PC-9 (cell line): Measurements from ENCODE around the gene UNC5CL. TPM values are rescaled to one million over a fixed set of nuclear protein-coding genes. Genes with fewer than 3 reads are reported as not detected.
A peak's percentile ranks its signal among the peaks of the same experiment; 100 is the strongest.

ENCODE experiments used
- BruUV-seq: library from RNA; stranded (reverse); fragments of 400-500 nt; replicated peaks from 2 replicates; lab custom pipeline; 2021; lab: Mats Ljungman, UMichigan
- CTCF ChIA-PET: fragments of 300-600 bp; sonication (Branson Sonifier 250); formaldehyde crosslinking; loops from one replicate; lab custom pipeline; 2022; ENCODE audit warnings: antibody characterized with exemption; lab: Charles Lee
- POLR2A ChIA-PET: fragments of 300-600 bp; sonication (Branson Sonifier 250); formaldehyde crosslinking; loops from one replicate; lab custom pipeline; 2022; ENCODE audit warnings: antibody characterized with exemption; ENCODE audit not compliant: unreplicated experiment; lab: Charles Lee
- DNase-seq, 2 experiments: peaks; one replicate each; pipeline versions ENCODE4 v3.0.0 to v3.0.0-alpha.2; 2015 to 2022; ENCODE audit warnings: mixed read lengths in 1 of 2
- H2AFZ ChIP-seq: fragments of 200-600 bp; sonication (generic); 2 replicates; pipeline ENCODE4 v1.8.1; 2017; ENCODE audit warnings: antibody characterized with exemption
- H3F3A ChIP-seq: fragments of 200-600 bp; sonication (generic); 2 replicates; pipeline ENCODE4 v1.8.1; 2017; ENCODE audit warnings: antibody characterized with exemption, mild to moderate bottlenecking, low read depth; ENCODE audit not compliant: insufficient read depth
- H3K27ac ChIP-seq: fragments of 200-600 bp; sonication (generic); 2 replicates; pipeline ENCODE4 v1.6.1; 2016; ENCODE audit warnings: mixed run types
- H3K27me3 ChIP-seq: fragments of 200-600 bp; sonication (generic); 2 replicates; pipeline ENCODE4 v1.6.1; 2016; ENCODE audit warnings: low read depth, mixed run types; ENCODE audit not compliant: insufficient read depth
- H3K36me3 ChIP-seq: fragments of 200-600 bp; sonication (generic); 2 replicates; pipeline ENCODE4 v1.6.1; 2016; ENCODE audit warnings: low read depth, mixed run types
- H3K4me1 ChIP-seq: fragments of 200-600 bp; sonication (generic); replicated peaks from 2 replicates; pipeline ENCODE4 v1.6.1; 2016; ENCODE audit warnings: mixed run types; ENCODE audit not compliant: insufficient read depth
- H3K4me2 ChIP-seq: fragments of 200-600 bp; sonication (generic); 2 replicates; pipeline ENCODE4 v1.6.1; 2017; ENCODE audit warnings: mixed run types
- H3K4me3 ChIP-seq: fragments of 200-600 bp; sonication (generic); 2 replicates; pipeline ENCODE4 v1.6.1; 2016; ENCODE audit warnings: mixed run types
- H3K79me2 ChIP-seq: fragments of 200-600 bp; sonication (generic); 2 replicates; pipeline ENCODE4 v1.6.1; 2017; ENCODE audit warnings: low read depth, mixed run types
- H3K9me2 ChIP-seq: fragments of 200-600 bp; sonication (generic); 2 replicates; pipeline ENCODE4 v1.8.1; 2017; ENCODE audit warnings: mild to moderate bottlenecking; ENCODE audit not compliant: insufficient read depth
- H3K9me3 ChIP-seq: fragments of 200-600 bp; sonication (generic); 2 replicates; pipeline ENCODE4 v1.8.1; 2016; ENCODE audit warnings: low read depth; ENCODE audit not compliant: insufficient read depth
- H4K20me1 ChIP-seq: fragments of 200-600 bp; sonication (generic); 2 replicates; pipeline ENCODE4 v1.8.1; 2017; ENCODE audit not compliant: insufficient read depth
- EZH2 ChIP-seq: fragments of 200-600 bp; sonication (generic); IDR thresholded peaks from 2 replicates; pipeline ENCODE4 v1.8.0; 2017; ENCODE audit warnings: antibody characterized with exemption, low read depth
- intact Hi-C: fragments of 100-400 bp; cut with micrococcal nuclease; formaldehyde crosslinking; loops from one replicate; pipeline ENCODE4 v1.10.0; 2022; ENCODE audit not compliant: unreplicated experiment
- total RNA-seq: library from RNA; stranded (reverse); gene quantifications from 2 replicates; pipeline ENCODE4 v1.2.3, GENCODE V29; 2021
- TF ChIP-seq, protein P1 (sequence below): fragments of 200-600 bp; sonication (generic); conservative IDR thresholded peaks from 2 replicates; pipeline ENCODE4 v1.6.1; 2017; ENCODE audit warnings: mixed run types, antibody characterized with exemption, mild to moderate bottlenecking, moderate library complexity

Gene UNC5CL
- total RNA-seq, 1 experiment from 2014 or later = 1.7 TPM

DNA sequence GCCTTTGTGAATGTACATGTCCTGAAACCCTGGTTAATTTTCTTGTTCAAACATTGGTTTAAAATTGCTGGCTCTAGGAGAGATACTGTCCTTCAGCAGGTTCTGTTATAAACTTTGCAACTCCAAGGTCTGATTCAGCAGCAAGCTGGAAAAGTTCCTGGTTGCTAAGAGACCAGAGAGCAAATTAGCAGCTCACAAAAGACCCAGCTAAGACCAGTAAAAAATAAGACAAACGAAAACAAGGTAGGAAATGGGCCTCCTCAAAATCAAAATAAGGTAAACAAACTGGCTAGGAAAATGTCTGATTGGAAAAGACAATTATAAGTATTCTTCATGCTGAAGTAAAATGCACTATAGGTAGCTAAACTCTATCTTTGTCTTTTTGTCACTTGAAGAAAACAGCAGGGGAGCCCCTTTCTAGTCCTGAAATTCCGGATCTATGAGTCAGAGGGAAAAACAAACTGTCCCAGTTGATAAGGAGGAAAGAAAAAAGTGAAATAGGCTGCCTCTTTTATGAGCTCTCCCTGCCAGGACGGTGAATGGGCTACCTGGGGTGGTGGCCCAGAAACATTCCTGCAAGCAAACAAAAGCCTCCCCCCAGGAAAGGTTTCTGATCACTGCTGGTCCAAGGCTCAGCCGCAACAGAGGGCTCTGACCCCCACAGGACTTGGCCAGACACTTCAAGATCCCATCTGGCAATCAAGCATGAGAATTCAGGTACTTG lies 41.6 kb downstream of the UNC5CL start:
- Histone ChIP-seq H4K20me1 (no peaks in the 10 kb centered on the region), H3K9me3 (no peaks in the 10 kb centered on the region), H2AFZ (no peak overlapping the region), H3K36me3 (no peaks in the 10 kb centered on the region), H3K27ac (peak overlapping the region; percentile 49), H3K79me2 (no peaks in the 10 kb centered on the region), H3K9me2 (no peaks in the 10 kb centered on the region), H3F3A (peaks cover 23% of the 10 kb centered on the region), H3K4me2 (peak overlapping the region; percentile 66), H3K27me3 (0 out of 2 replicates have a peak, but pooled peaks cover under 1% of the 10 kb centered on the region), H3K4me3 (no peak overlapping the region), H3K4me1 (peaks cover 30% of the 10 kb centered on the region)
- POLR2A ChIA-PET = interaction anchor here (0.6 kb wide), 3 partner anchors 12 to 26 kb away, joined by 3 to 5 read pairs (median 4); no protein-coding TSS in a partner anchor
- TF ChIP-seq, protein P1, sequence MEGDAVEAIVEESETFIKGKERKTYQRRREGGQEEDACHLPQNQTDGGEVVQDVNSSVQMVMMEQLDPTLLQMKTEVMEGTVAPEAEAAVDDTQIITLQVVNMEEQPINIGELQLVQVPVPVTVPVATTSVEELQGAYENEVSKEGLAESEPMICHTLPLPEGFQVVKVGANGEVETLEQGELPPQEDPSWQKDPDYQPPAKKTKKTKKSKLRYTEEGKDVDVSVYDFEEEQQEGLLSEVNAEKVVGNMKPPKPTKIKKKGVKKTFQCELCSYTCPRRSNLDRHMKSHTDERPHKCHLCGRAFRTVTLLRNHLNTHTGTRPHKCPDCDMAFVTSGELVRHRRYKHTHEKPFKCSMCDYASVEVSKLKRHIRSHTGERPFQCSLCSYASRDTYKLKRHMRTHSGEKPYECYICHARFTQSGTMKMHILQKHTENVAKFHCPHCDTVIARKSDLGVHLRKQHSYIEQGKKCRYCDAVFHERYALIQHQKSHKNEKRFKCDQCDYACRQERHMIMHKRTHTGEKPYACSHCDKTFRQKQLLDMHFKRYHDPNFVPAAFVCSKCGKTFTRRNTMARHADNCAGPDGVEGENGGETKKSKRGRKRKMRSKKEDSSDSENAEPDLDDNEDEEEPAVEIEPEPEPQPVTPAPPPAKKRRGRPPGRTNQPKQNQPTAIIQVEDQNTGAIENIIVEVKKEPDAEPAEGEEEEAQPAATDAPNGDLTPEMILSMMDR = no peak
- TF ChIP-seq EZH2 = no peak
- DNase-seq = peak; percentile 72 to 89
- intact Hi-C loops = loop anchor here (1.0 to 2.0 kb wide), 3 partner anchors 35 to 91 kb away; partner anchors contain the start of genes NFYA and OARD1
- no TSS peak for BruUV-seq
- CTCF ChIA-PET = interaction anchor here (0.5 to 1.1 kb wide), 5 partner anchors 26 to 1695 kb away, joined by 4 to 10 read pairs (median 8); partner anchors contain the start of genes NFYA, OARD1 and TSPO2

DNA sequence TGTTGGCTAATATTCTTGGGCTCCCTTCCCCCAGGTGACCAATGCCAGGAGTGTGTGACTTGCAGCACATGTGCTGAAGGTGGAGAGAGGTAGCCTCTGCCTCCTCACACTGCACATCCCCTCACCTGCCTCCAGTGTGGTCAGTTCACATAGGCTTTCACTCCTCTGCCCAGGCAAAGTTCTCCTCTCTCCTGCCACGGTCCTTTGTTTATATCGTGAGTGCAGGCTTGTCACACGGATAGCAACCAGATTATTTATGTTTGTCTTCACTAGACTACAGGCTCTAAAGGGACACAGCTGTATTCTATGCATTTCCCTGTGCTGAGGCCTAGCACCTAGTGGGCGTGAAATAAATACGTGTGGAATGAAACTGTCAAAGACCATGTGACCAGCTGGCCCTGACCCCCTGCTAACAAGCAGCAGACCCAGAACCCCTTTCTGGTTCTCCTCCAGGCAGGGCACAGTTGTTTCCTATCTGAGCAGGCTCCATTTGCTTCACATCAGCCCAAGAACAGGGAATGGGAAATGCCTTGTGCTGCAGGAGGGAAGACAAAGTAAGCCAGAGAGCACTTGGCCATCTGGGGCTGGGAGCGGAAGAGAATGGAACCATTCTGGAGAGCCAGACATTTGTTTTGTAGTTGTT lies 42.3 kb downstream of the UNC5CL start:
- Histone ChIP-seq H3K4me1 (peaks cover 30% of the 10 kb centered on the region), H3K27ac (peak overlapping the region; percentile 49), H3K9me2 (no peaks in the 10 kb centered on the region), H2AFZ (no peak overlapping the region), H3K27me3 (0 out of 2 replicates have a peak, but pooled peaks cover 5% of the 10 kb centered on the region), H3K4me2 (peak overlapping the region; percentile 66), H3K79me2 (no peaks in the 10 kb centered on the region), H3K4me3 (no peak overlapping the region), H3K9me3 (no peaks in the 10 kb centered on the region), H3K36me3 (no peaks in the 10 kb centered on the region), H3F3A (peaks cover 23% of the 10 kb centered on the region), H4K20me1 (no peaks in the 10 kb centered on the region)
- CTCF ChIA-PET = interaction anchor here (0.5 to 1.1 kb wide), 2 partner anchors 76 to 1695 kb away, joined by 4 to 9 read pairs; partner anchors contain the start of genes NFYA and OARD1
- TF ChIP-seq, protein P1 = no peak
- TF ChIP-seq EZH2 = no peak
- no TSS peak for BruUV-seq
- POLR2A ChIA-PET = no interaction called here
- DNase-seq = peak; percentile 16 to 38
- intact Hi-C loops = loop anchor here (1.0 to 2.0 kb wide), 3 partner anchors 34 to 90 kb away; partner anchors contain the start of genes NFYA and OARD1

DNA sequence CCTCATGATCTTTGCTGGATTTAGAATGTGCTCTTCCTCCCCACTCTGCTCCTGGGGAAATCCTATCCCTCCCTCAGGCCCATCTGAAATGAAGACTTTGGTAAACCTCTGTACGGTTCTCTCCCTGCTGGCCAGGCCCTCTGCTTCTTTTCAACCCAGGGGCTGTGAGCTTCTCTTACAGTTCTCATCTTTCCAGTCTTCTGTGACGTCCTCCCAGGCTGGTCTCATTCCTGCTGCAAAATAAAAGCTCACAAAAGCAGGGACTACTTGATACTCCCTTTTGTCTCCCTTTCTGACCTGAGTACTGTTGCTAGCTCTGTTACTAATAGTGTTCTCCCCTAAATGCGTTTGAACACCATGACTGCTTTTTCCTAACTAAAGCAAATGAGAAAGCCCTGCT lies 46.3 kb downstream of the UNC5CL start:
- H3K9me3 ChIP-seq = no peaks in the 10 kb centered on the region
- H3K27me3 ChIP-seq = peaks cover 16% of the 10 kb centered on the region; the same call in 1 of the 2 replicates
- no peak for TF ChIP-seq EZH2
- no peaks in the 10 kb centered on the region for H3K9me2 ChIP-seq
- ChIA-PET POLR2A (no interaction called here), CTCF (no interaction called here)
- BruUV-seq = no TSS peak
- intact Hi-C loops = no loop called here
- no peaks in the 10 kb centered on the region for H3K79me2 ChIP-seq
- no peaks in the 10 kb centered on the region for H4K20me1 ChIP-seq
- no peak for DNase-seq
- H3K4me1 ChIP-seq = peaks cover 23% of the 10 kb centered on the region
- H3K27ac ChIP-seq = no peak overlapping the region
- peaks cover 16% of the 10 kb centered on the region for H3F3A ChIP-seq
- no peak overlapping the region for H3K4me3 ChIP-seq
- no peaks in the 10 kb centered on the region for H3K36me3 ChIP-seq
- H2AFZ ChIP-seq = no peak overlapping the region
- H3K4me2 ChIP-seq = no peak overlapping the region
